Muscle of arm (tissue), 12 donors: ENCODE measurements around the gene KRT79. TPM values are rescaled to one million over a fixed set of nuclear protein-coding genes. Genes with fewer than 3 reads are reported as not detected.
"Not testable (repeated sequence)": the region's sequence is repeated elsewhere in the genome, so short reads cannot be mapped to it uniquely, and the experiment has no call there.

Experiments
- DNase-seq: peaks from one replicate; pipeline ENCODE4 v3.0.0-alpha.2; 2013
- polyA plus RNA-seq, 12 donors: library from polyadenylated mRNA; unstranded; fragments of 120-200 nt; gene quantifications; one replicate each; pipeline ENCODE4 v1.2.1, GENCODE V29; 2013; ENCODE audit not compliant: insufficient read length in 12 of 12

The KRT79 gene
- polyA plus RNA-seq, 12 donors = 0.11 TPM; not detected in 11

GRCh38 chr12:52806821-52807543 is 27.1 kb downstream of the KRT79 start:
- no peak for DNase-seq

- no peak for DNase-seq
These were observed 27.8 kb downstream of the KRT79 start for GRCh38 chr12:52806169-52806811.

GRCh38 chr12:52805739-52806138 is 28.4 kb downstream of the KRT79 start:
- DNase-seq = no peak

- DNase-seq = no peak
These were observed 29.1 kb downstream of the KRT79 start for GRCh38 chr12:52805000-52805399.

- no peak for DNase-seq
These were observed 31.7 kb downstream of the KRT79 start for GRCh38 chr12:52802442-52802841.

GRCh38 chr12:52801773-52802172 is 32.3 kb downstream of the KRT79 start:
- DNase-seq = no peak

GRCh38 chr12:52800259-52800917 is 33.7 kb downstream of the KRT79 start:
- DNase-seq = no peak

- no peak for DNase-seq
These were observed 34.5 kb downstream of the KRT79 start for GRCh38 chr12:52799505-52800211.

- DNase-seq = no peak
These were observed 35.2 kb downstream of the KRT79 start for GRCh38 chr12:52798671-52799504.

GRCh38 chr12:52798003-52798670 is 36.0 kb downstream of the KRT79 start:
- DNase-seq = no peak

GRCh38 chr12:52797529-52797894 is 36.6 kb downstream of the KRT79 start:
- DNase-seq = no peak

- DNase-seq = no peak
These were observed 37.1 kb downstream of the KRT79 start for GRCh38 chr12:52796839-52797528.

GRCh38 chr12:52796429-52796794 is 37.7 kb downstream of the KRT79 start:
- no peak for DNase-seq

GRCh38 chr12:52795694-52796428 is 38.2 kb downstream of the KRT79 start, which contains the start of gene KRT3:
Gene KRT3 (minus strand): TSS chr12:52796117. CDS start chr12:52796042, 75 bp downstream.
- no peak for DNase-seq

- not testable (repeated sequence) for DNase-seq
These were observed 38.8 kb downstream of the KRT79 start for GRCh38 chr12:52795332-52795674.

- no peak for DNase-seq
These were observed 39.4 kb downstream of the KRT79 start for GRCh38 chr12:52794479-52795331.

GRCh38 chr12:52792185-52793029 is 41.7 kb downstream of the KRT79 start:
- no peak for DNase-seq
